ENCODE data around the gene SIRPA. TPM values are rescaled to one million over a fixed set of nuclear protein-coding genes. Genes with fewer than 3 reads are reported as not detected.
"Not testable (repeated sequence)": the region's sequence is repeated elsewhere in the genome, so short reads cannot be mapped to it uniquely, and the experiment has no call there.

Gene SIRPA
- total and polyA plus RNA-seq, 2 experiments from 2014 or later = 93.3 to 101 TPM

DNA sequence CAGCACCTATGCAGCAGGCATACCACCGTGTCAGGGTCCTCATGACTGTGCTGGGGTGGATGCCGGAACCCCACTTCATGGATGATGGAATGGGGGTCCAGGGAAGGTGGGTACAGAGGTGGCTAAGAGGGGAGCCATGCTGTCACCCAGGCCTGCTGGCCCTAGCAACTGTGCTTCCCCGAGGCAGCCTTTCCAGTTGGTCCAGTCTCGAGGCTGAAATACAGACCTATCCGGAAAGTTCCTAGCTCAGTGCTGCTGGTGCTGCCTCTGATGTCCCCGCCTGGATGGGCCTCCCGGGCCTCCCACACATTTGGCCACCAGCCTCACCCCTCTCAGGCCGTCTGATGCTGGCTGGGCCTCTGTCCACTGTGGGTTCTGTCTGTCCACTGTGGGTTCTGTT lies 17.4 kb downstream of the SIRPA start:
- DNase-seq = no peak
- TF ChIP-seq EZH2phosphoT487 (IDR thresholded peaks at IDR 0.05; ENCODE audit: insufficient read depth, low read depth) (no peak), EZH2 (IDR thresholded peaks at IDR 0.05; ENCODE audit: insufficient read depth, poor library complexity, severe bottlenecking) (no peak)
- H3K27ac ChIP-seq = no peak overlapping the region
- H3K9me2 ChIP-seq (ENCODE audit: insufficient read depth) = no peaks in the 10 kb centered on the region
- peak overlapping the region; percentile 20; the same call in 1 of the 2 replicates for H3K9ac ChIP-seq
- peaks cover 3% of the 10 kb centered on the region; the same call in 1 of the 2 replicates for H4K20me1 ChIP-seq (ENCODE audit: insufficient read depth)
- 53 to 61% methylated on average over 8 of the region's 8 CpGs for WGBS, 2 experiments (ENCODE audit: low coverage in 1 of 2, low lambda C conversion rate in 2 of 2, missing lambda C conversion rate in 2 of 2)
- H2AFZ ChIP-seq = no peak overlapping the region
- peaks cover 9% of the 10 kb centered on the region; the same call in 1 of the 2 replicates for H3F3A ChIP-seq (ENCODE audit: insufficient read depth)
- H3K9me3 ChIP-seq (ENCODE audit: low read depth) = no peaks in the 10 kb centered on the region
- no peak overlapping the region for H3K4me3 ChIP-seq
- H3K27me3 ChIP-seq (replicated peaks; ENCODE audit: insufficient read depth) = no peaks in the 10 kb centered on the region
- in situ Hi-C loops (cut with MboI) = no loop called here
- peaks cover 30% of the 10 kb centered on the region; the same call in 1 of the 2 replicates for H3K36me3 ChIP-seq (ENCODE audit: low read depth)
- no peak overlapping the region for H3K4me2 ChIP-seq (ENCODE audit: unreplicated experiment)
- peaks cover 99% of the 10 kb centered on the region for H3K79me2 ChIP-seq (ENCODE audit: insufficient read depth)
- peaks cover 6% of the 10 kb centered on the region for H3K4me1 ChIP-seq (ENCODE audit: insufficient read depth)

DNA sequence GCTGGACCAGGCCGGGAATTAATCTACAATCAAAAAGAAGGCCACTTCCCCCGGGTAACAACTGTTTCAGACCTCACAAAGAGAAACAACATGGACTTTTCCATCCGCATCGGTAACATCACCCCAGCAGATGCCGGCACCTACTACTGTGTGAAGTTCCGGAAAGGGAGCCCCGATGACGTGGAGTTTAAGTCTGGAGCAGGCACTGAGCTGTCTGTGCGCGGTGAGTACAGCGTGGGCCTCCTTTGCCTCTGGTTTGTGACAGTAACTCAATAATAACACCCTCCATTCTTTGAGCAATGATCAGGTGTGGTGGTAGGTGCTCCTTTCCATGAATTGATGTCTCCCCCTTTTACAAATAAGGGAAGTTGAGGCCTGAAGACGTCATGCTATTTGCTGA lies 20.0 kb downstream of the SIRPA start:
- H3K4me2 ChIP-seq (ENCODE audit: unreplicated experiment); H3K9ac ChIP-seq; H3K9me2 ChIP-seq (ENCODE audit: insufficient read depth); H3K27ac ChIP-seq; H3K9me3 ChIP-seq (ENCODE audit: low read depth); in situ Hi-C loops (cut with MboI); H3F3A ChIP-seq (ENCODE audit: insufficient read depth); H3K27me3 ChIP-seq (replicated peaks; ENCODE audit: insufficient read depth); DNase-seq; H3K4me1 ChIP-seq (ENCODE audit: insufficient read depth); H2AFZ ChIP-seq; H3K4me3 ChIP-seq; H4K20me1 ChIP-seq (ENCODE audit: insufficient read depth): not testable (repeated sequence)
- WGBS, 2 experiments (ENCODE audit: low coverage in 1 of 2, low lambda C conversion rate in 2 of 2, missing lambda C conversion rate in 2 of 2) = 88 to 90% methylated on average over 12 of the region's 12 CpGs
- H3K79me2 ChIP-seq (ENCODE audit: insufficient read depth) = peaks cover 100% of the 10 kb centered on the region
- H3K36me3 ChIP-seq (ENCODE audit: low read depth) = peaks cover 40% of the 10 kb centered on the region; the same call in 1 of the 2 replicates

DNA sequence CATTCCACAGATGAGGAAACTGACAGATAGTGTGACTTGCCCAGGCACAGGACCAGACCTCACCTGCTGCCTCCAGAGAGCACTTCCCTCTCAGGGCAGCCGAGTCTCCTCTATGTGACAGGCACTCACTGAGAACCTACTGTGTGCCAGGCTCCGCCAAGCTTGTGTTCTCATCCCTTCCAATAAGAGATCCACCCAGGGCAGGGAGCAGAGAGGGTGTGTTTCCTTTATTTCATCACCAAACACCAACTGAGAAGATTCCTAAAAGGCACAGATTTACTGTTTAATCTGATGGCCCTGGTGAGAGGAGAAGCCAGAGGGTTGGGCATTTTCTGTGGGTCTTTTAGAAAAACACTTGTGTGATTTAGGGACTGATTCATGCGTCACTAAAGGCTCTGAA lies 20.5 kb downstream of the SIRPA start:
- TF ChIP-seq EZH2 (IDR thresholded peaks at IDR 0.05; ENCODE audit: insufficient read depth, poor library complexity, severe bottlenecking) (no peak), EZH2phosphoT487 (IDR thresholded peaks at IDR 0.05; ENCODE audit: insufficient read depth, low read depth) (no peak)
- 64% methylated on average over 3 of the region's 3 CpGs for WGBS, 2 experiments (ENCODE audit: low coverage in 1 of 2, low lambda C conversion rate in 2 of 2, missing lambda C conversion rate in 2 of 2)

DNA sequence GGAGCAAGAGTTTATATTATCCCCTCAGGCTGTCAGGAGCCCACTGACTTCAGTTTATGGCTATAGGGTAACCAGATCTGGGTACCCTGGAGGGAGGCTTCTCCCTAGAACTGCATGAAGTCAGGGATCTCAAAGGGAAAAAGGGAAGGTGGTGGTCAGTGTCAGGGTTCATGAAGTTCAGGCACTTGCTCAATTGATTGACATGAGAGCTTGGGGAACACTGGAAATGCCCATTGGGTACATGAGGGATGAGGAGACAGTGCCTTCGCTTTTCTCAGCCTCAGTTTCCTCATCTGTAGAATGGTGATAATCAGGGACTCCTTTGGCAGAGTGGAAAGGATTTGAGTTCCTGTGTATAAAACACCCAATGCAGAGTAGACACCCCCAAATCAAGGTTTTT lies 22.6 kb downstream of the SIRPA start:
- no peaks in the 10 kb centered on the region for H3K9me3 ChIP-seq (ENCODE audit: low read depth)
- TF ChIP-seq EZH2 (IDR thresholded peaks at IDR 0.05; ENCODE audit: insufficient read depth, poor library complexity, severe bottlenecking) (no peak), EZH2phosphoT487 (IDR thresholded peaks at IDR 0.05; ENCODE audit: insufficient read depth, low read depth) (no peak)
- H3K4me3 ChIP-seq = no peak overlapping the region
- H4K20me1 ChIP-seq (ENCODE audit: insufficient read depth) = no peaks in the 10 kb centered on the region
- H3K36me3 ChIP-seq (ENCODE audit: low read depth) = peaks cover 35% of the 10 kb centered on the region
- peaks cover 10% of the 10 kb centered on the region; the same call in 1 of the 2 replicates for H3F3A ChIP-seq (ENCODE audit: insufficient read depth)
- peaks cover 90% of the 10 kb centered on the region for H3K79me2 ChIP-seq (ENCODE audit: insufficient read depth)
- H3K27me3 ChIP-seq (replicated peaks; ENCODE audit: insufficient read depth) = no peaks in the 10 kb centered on the region
- H2AFZ ChIP-seq = no peak overlapping the region
- H3K9ac ChIP-seq = no peak overlapping the region
- 100% methylated on average over 1 of the region's 1 CpG for WGBS, 2 experiments (ENCODE audit: low coverage in 1 of 2, low lambda C conversion rate in 2 of 2, missing lambda C conversion rate in 2 of 2)
- H3K4me2 ChIP-seq (ENCODE audit: unreplicated experiment) = no peak overlapping the region
- no peaks in the 10 kb centered on the region for H3K9me2 ChIP-seq (ENCODE audit: insufficient read depth)
- no peak for DNase-seq
- in situ Hi-C loops (cut with MboI) = no loop called here
- H3K27ac ChIP-seq = no peak overlapping the region
- H3K4me1 ChIP-seq (ENCODE audit: insufficient read depth) = no peaks in the 10 kb centered on the region

More for the DNA sequence above, 20.5 kb downstream of the SIRPA start:
- Histone ChIP-seq H2AFZ (no peak overlapping the region), H3K27ac (no peak overlapping the region), H3K9me3 (ENCODE audit: low read depth) (no peaks in the 10 kb centered on the region), H3K79me2 (ENCODE audit: insufficient read depth) (peaks cover 100% of the 10 kb centered on the region), H3K9ac (no peak overlapping the region), H3K4me2 (ENCODE audit: unreplicated experiment) (no peak overlapping the region), H3K4me1 (ENCODE audit: insufficient read depth) (0 out of 2 replicates have a peak, but pooled peaks cover 3% of the 10 kb centered on the region), H4K20me1 (ENCODE audit: insufficient read depth) (no peaks in the 10 kb centered on the region; the same call in 1 of the 2 replicates), H3K4me3 (no peak overlapping the region), H3K27me3 (replicated peaks; ENCODE audit: insufficient read depth) (no peaks in the 10 kb centered on the region), H3K9me2 (ENCODE audit: insufficient read depth) (no peaks in the 10 kb centered on the region), H3F3A (ENCODE audit: insufficient read depth) (peaks cover 9% of the 10 kb centered on the region; the same call in 1 of the 2 replicates), H3K36me3 (ENCODE audit: low read depth) (peaks cover 35% of the 10 kb centered on the region; the same call in 1 of the 2 replicates)
- in situ Hi-C loops (cut with MboI) = no loop called here
- no peak for DNase-seq

Data from GM23248 (cell line).